GM19193 (cell line): ENCODE data around the gene OCA2.

ENCODE experiments used
- POLR2A ChIP-seq: IDR thresholded peaks from 4 replicates; pipeline ENCODE4 v1.6.1; 2011; ENCODE audit not compliant: insufficient read depth, insufficient read length; ENCODE audit errors: extremely low read depth

The OCA2 gene

GRCh38 chr15:27807335-27807734 is 291.8 kb downstream of the OCA2 start:
- TF ChIP-seq POLR2A = no peak

- TF ChIP-seq POLR2A = no peak
Measured at GRCh38 chr15:27806396-27806795, 292.7 kb downstream of the OCA2 start.

- TF ChIP-seq POLR2A = no peak
Measured at GRCh38 chr15:27805261-27806220, 293.6 kb downstream of the OCA2 start.

GRCh38 chr15:27804569-27805260 is 294.4 kb downstream of the OCA2 start:
- TF ChIP-seq POLR2A = no peak

GRCh38 chr15:27798807-27799206 is 300.3 kb downstream of the OCA2 start:
- TF ChIP-seq POLR2A = no peak

GRCh38 chr15:27797765-27798164 is 301.4 kb downstream of the OCA2 start:
- TF ChIP-seq POLR2A = no peak

GRCh38 chr15:27796405-27797320 is 302.5 kb downstream of the OCA2 start:
- no peak for TF ChIP-seq POLR2A

GRCh38 chr15:27792756-27793264 is 306.3 kb downstream of the OCA2 start:
- TF ChIP-seq POLR2A = no peak

- no peak for TF ChIP-seq POLR2A
Measured at GRCh38 chr15:27790270-27790669, 308.8 kb downstream of the OCA2 start.

- TF ChIP-seq POLR2A = no peak
Measured at GRCh38 chr15:27787931-27788330, 311.2 kb downstream of the OCA2 start.

- no peak for TF ChIP-seq POLR2A
Measured at GRCh38 chr15:27784107-27784506, 315.0 kb downstream of the OCA2 start.

GRCh38 chr15:27783678-27784077 is 315.4 kb downstream of the OCA2 start:
- no peak for TF ChIP-seq POLR2A

GRCh38 chr15:27782125-27782524 is 317.0 kb downstream of the OCA2 start:
- TF ChIP-seq POLR2A = no peak

- no peak for TF ChIP-seq POLR2A
Measured at GRCh38 chr15:27776501-27776900, 322.6 kb downstream of the OCA2 start.

GRCh38 chr15:27774638-27775037 is 324.5 kb downstream of the OCA2 start:
- no peak for TF ChIP-seq POLR2A

- no peak for TF ChIP-seq POLR2A
Measured at GRCh38 chr15:27774191-27774590, 324.9 kb downstream of the OCA2 start.

- TF ChIP-seq POLR2A = no peak
Measured at GRCh38 chr15:27771892-27772291, 327.2 kb downstream of the OCA2 start.
